ENCODE results near the gene OFD1.

DNA sequence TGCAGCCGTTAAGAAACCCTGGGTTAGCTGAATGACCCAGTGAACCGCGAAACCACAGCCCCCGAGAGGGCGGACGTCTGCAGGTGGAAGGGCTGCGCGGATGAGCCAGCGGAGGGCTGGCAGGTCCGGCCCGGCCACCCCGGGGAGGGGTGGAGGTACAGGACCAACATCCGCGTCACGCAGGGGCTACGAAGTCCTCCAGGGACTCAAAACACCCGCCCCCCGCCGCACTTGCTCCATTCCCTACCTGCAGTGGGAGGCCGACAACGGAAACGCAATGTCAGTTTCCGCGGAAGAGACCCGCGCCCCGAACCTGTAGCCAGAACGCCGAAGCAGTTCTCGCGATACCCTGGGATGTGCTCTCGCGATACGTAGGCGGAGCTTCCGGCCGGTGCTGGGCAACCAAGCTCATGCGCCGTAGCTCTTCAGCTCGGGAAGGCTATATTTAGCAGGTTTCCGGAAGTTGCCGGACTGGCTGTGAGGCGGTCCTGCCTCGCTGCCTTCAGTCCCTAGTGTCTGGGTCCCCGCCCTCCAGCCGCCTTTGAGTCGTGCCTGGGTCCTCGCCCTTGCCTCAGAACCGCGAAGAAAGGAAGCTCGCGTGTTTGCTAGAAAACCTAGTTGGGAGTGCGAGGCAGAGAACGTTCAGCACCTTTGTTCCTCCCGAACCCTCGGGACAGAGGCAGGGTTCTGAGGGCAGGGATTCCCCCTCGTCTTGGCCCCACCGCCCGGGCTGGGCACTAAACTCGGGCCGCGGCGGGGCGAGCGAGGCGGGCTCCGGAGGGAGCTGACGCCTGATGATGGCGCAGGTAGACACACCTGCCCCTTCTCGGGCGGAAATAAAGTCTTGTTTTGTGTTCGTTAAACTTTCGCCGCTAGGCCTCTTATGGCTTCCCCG is at the start of gene OFD1, which contains the start of gene TRAPPC2:
- TF ChIP-seq, protein P1, sequence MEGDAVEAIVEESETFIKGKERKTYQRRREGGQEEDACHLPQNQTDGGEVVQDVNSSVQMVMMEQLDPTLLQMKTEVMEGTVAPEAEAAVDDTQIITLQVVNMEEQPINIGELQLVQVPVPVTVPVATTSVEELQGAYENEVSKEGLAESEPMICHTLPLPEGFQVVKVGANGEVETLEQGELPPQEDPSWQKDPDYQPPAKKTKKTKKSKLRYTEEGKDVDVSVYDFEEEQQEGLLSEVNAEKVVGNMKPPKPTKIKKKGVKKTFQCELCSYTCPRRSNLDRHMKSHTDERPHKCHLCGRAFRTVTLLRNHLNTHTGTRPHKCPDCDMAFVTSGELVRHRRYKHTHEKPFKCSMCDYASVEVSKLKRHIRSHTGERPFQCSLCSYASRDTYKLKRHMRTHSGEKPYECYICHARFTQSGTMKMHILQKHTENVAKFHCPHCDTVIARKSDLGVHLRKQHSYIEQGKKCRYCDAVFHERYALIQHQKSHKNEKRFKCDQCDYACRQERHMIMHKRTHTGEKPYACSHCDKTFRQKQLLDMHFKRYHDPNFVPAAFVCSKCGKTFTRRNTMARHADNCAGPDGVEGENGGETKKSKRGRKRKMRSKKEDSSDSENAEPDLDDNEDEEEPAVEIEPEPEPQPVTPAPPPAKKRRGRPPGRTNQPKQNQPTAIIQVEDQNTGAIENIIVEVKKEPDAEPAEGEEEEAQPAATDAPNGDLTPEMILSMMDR (IDR thresholded peaks at IDR 0.05; ENCODE audit: borderline replicate concordance, extremely low read depth, low read length, poor library complexity, severe bottlenecking): no peak
- TF ChIP-seq EZH2 (IDR thresholded peaks at IDR 0.05; ENCODE audit: borderline replicate concordance, low read depth, low read length, severe bottlenecking): no peak

All from DND-41 (cell line).